ENCODE data around the gene ZNF460.

DNA sequence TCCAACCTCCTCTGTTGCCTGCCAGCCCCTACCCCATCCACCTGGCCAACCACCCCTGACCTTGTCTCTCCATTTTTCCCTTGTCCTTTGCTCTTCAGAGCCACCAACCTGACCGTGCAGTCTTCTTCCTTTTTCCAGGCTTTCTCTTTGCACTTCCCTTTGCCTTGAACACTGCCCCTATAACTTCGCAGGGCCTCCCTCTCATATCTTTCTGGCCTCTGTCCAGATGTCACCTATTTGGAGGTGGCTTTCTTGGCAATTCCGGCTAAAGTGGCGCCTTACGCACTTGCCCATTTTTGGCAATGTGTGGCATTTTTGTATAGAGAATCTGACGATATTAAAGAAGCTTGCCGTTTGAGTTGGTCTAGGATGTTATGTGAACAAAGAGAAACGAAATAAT, 40.8 kb downstream of the ZNF460 start:
- TF ChIP-seq, protein P1, sequence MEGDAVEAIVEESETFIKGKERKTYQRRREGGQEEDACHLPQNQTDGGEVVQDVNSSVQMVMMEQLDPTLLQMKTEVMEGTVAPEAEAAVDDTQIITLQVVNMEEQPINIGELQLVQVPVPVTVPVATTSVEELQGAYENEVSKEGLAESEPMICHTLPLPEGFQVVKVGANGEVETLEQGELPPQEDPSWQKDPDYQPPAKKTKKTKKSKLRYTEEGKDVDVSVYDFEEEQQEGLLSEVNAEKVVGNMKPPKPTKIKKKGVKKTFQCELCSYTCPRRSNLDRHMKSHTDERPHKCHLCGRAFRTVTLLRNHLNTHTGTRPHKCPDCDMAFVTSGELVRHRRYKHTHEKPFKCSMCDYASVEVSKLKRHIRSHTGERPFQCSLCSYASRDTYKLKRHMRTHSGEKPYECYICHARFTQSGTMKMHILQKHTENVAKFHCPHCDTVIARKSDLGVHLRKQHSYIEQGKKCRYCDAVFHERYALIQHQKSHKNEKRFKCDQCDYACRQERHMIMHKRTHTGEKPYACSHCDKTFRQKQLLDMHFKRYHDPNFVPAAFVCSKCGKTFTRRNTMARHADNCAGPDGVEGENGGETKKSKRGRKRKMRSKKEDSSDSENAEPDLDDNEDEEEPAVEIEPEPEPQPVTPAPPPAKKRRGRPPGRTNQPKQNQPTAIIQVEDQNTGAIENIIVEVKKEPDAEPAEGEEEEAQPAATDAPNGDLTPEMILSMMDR (conservative IDR thresholded peaks at IDR 0.05; ENCODE audit: low read depth, low read length) = no peak
- TF ChIP-seq EZH2 (IDR thresholded peaks at IDR 0.05; ENCODE audit: low read length, unreplicated experiment) (no peak), EZH2phosphoT487 (IDR thresholded peaks at IDR 0.05; ENCODE audit: borderline replicate concordance, low read length) (no peak)

Measured in PC-3 (cell line).